ENCODE measurements around the gene XKRX. TPM values are rescaled to one million over a fixed set of nuclear protein-coding genes. Genes with fewer than 3 reads are reported as not detected.
A peak's percentile ranks its signal among the peaks of the same experiment; 100 is the strongest.

XKRX gene
- total RNA-seq (2016; rRNA removed; fragmentation: Illumina TruSeq; extraction: Trizol) (not detected in 2 replicates), polyA plus RNA-seq (2011; rRNA removed) (not detected in 2 replicates), polyA minus RNA-seq (2011; rRNA and poly(A)+ RNA removed; ENCODE audit: low replicate concordance) (0.30 TPM in 1 of 2 replicates, not detected in the other), Bru-seq, nascent RNA (percentile 17 among the genes with signal in this experiment), BruChase-seq, experiment 1, labeled RNA remaining after a 6-hour chase (not detected), BruChase-seq, experiment 2, labeled RNA remaining after a 2-hour chase (percentile 9 among the genes with signal in this experiment)
- not detected in 2 replicates for total RNA-seq (2016; cell fraction: cytosol; rRNA removed; fragmentation: Illumina TruSeq; extraction: Trizol; ENCODE audit: low read depth)
- total RNA-seq (2016; cell fraction: insoluble cytoplasmic fraction; rRNA removed; fragmentation: Illumina TruSeq; extraction: Trizol), result 0.04 TPM in 1 of 2 replicates, not detected in the other
- not detected in 2 replicates for total RNA-seq (2016; cell fraction: membrane; rRNA removed; fragmentation: Illumina TruSeq; extraction: Trizol)
- 0.16 TPM in 1 of 2 replicates, not detected in the other for total RNA-seq (2016; cell fraction: nucleus; rRNA removed; fragmentation: Illumina TruSeq; extraction: Trizol)
- not detected in 2 replicates for polyA plus RNA-seq (2011; cell fraction: cytosol; rRNA removed)
- not detected in 2 replicates for polyA plus RNA-seq (2011; cell fraction: nucleus; rRNA removed)
- polyA plus RNA-seq (2012), result not detected in 2 replicates
- polyA plus RNA-seq (2016; cell fraction: cytosol; fragmentation: Illumina TruSeq; extraction: Trizol; ENCODE audit: low read depth), result not detected in 2 replicates
- polyA plus RNA-seq (2016; cell fraction: insoluble cytoplasmic fraction; fragmentation: Illumina TruSeq; extraction: Trizol; ENCODE audit: low read depth), result not detected in 2 replicates
- polyA plus RNA-seq (2016; cell fraction: membrane; fragmentation: Illumina TruSeq; extraction: Trizol; ENCODE audit: low read depth), result not detected in 2 replicates
- polyA plus RNA-seq (2016; cell fraction: nucleus; fragmentation: Illumina TruSeq; extraction: Trizol; ENCODE audit: insufficient read depth, low read depth), result not detected in 2 replicates
- not detected in 2 replicates for polyA minus RNA-seq (2011; cell fraction: cytosol; rRNA and poly(A)+ RNA removed)
- polyA minus RNA-seq (2011; cell fraction: nucleus; rRNA and poly(A)+ RNA removed), result not detected in 2 replicates
- long read RNA-seq, experiment 1, result 0 reads
- long read RNA-seq, experiment 2, partial matches to known transcripts, result 0 of 1 reads
- long read RNA-seq, experiment 2, other reads (novel, unspliced or antisense), result 1 of 1 reads

- 0% methylated on average over 1 of the region's 51 CpGs for WGBS (ENCODE audit: low lambda C conversion rate)
- H3K4me1 ChIP-seq (ENCODE audit: insufficient read depth, low read length), result peaks cover 6% of the 10 kb centered on the region; the same call in 1 of the 2 replicates
- no peaks in the 10 kb centered on the region for H3K9me3 ChIP-seq (ENCODE audit: low read length)
- H3K36me3 ChIP-seq (replicated peaks in 1 of 2; ENCODE audit: control insufficient read depth in 1 of 2, insufficient read depth in 2 of 2, low read length in 2 of 2), result no peaks in the 10 kb centered on the region
- BruUV-seq (replicated peaks), result no TSS peak
- no peak within 1 kb of the TSS for H2AFZ ChIP-seq (ENCODE audit: low read length)
- peak within 1 kb of the TSS; percentile 63 for H3K4me2 ChIP-seq (ENCODE audit: low read depth, low read length)
- POLR2A ChIA-PET, result no interaction called here
- intact Hi-C loops (cut with micrococcal nuclease; ENCODE audit: unreplicated experiment) (no loop called here), in situ Hi-C loops (cut with HindIII; ENCODE audit: extremely low pct_ligation_motif_present, low pct_unique_long_range_greater_than_20kb) (no loop called here)
- no peaks in the 10 kb centered on the region for H3K27me3 ChIP-seq (ENCODE audit: control insufficient read depth in 1 of 2, insufficient read depth in 2 of 2, low read length in 2 of 2)
- no peak within 1 kb of the TSS for H3K27ac ChIP-seq (ENCODE audit: extremely low read length, insufficient read depth, low read length)
- ATAC-seq, result peak; percentile 88
- no peak for DNase-seq (ENCODE audit: low spot score)
- H3K9ac ChIP-seq (ENCODE audit: insufficient read depth, low read depth, low read length), result no peak within 1 kb of the TSS
- FAIRE-seq, result no peak
- CTCF ChIA-PET (ENCODE audit: low intra/inter-chr PET ratio, low total read pairs), result no interaction called here
- H3K79me2 ChIP-seq (ENCODE audit: insufficient read depth, low read length), result no peaks in the 10 kb centered on the region
- peak within 1 kb of the TSS; percentile 39 to 58 (median 40); a peak in 5 of 6 replicates for H3K4me3 ChIP-seq (replicated peaks in 1 of 3; ENCODE audit: insufficient read depth in 1 of 3, low read depth in 2 of 3, low read length in 3 of 3)
- H4K20me1 ChIP-seq (ENCODE audit: insufficient read depth, low read length), result no peaks in the 10 kb centered on the region
- TF ChIP-seq ZNF709 (CRISPR knock-in tag; IDR thresholded peaks at IDR 0.05), result no peak
- TF ChIP-seq ZNF781 (CRISPR knock-in tag; IDR thresholded peaks at IDR 0.05; ENCODE audit: borderline replicate concordance, not compliant biosample characterization), result no peak
- TF ChIP-seq AKNA (CRISPR knock-in tag; IDR thresholded peaks at IDR 0.05; ENCODE audit: borderline replicate concordance), result no peak
- TF ChIP-seq ARID4A (CRISPR knock-in tag; IDR thresholded peaks at IDR 0.05; ENCODE audit: borderline replicate concordance), result no peak
- no peak for TF ChIP-seq SIX4 (CRISPR knock-in tag; IDR thresholded peaks at IDR 0.05)
Observed at GRCh38 chrX:100928660-100929613, at the start of gene XKRX. XKRX (minus strand) TSS chrX:100928917; CDS start chrX:100928304, 613 bp downstream.
